PC-9 (cell line): ENCODE results near the gene PUS7. TPM values are rescaled to one million over a fixed set of nuclear protein-coding genes. Genes with fewer than 3 reads are reported as not detected.
A peak's percentile ranks its signal among the peaks of the same experiment; 100 is the strongest.

Experiments used
- BruUV-seq: library from RNA; stranded (reverse); fragments of 400-500 nt; replicated peaks from 2 replicates; lab custom pipeline; 2021; lab: Mats Ljungman, UMichigan
- CTCF ChIA-PET: fragments of 300-600 bp; sonication (Branson Sonifier 250); formaldehyde crosslinking; loops from one replicate; lab custom pipeline; 2022; ENCODE audit warnings: antibody characterized with exemption; lab: Charles Lee
- POLR2A ChIA-PET: fragments of 300-600 bp; sonication (Branson Sonifier 250); formaldehyde crosslinking; loops from one replicate; lab custom pipeline; 2022; ENCODE audit warnings: antibody characterized with exemption; ENCODE audit not compliant: unreplicated experiment; lab: Charles Lee
- DNase-seq, 2 experiments: peaks; one replicate each; pipeline versions ENCODE4 v3.0.0 to v3.0.0-alpha.2; 2015 to 2022; ENCODE audit warnings: mixed read lengths in 1 of 2
- H2AFZ ChIP-seq: fragments of 200-600 bp; sonication (generic); 2 replicates; pipeline ENCODE4 v1.8.1; 2017; ENCODE audit warnings: antibody characterized with exemption
- H3F3A ChIP-seq: fragments of 200-600 bp; sonication (generic); 2 replicates; pipeline ENCODE4 v1.8.1; 2017; ENCODE audit warnings: antibody characterized with exemption, mild to moderate bottlenecking, low read depth; ENCODE audit not compliant: insufficient read depth
- H3K27ac ChIP-seq: fragments of 200-600 bp; sonication (generic); 2 replicates; pipeline ENCODE4 v1.6.1; 2016; ENCODE audit warnings: mixed run types
- H3K27me3 ChIP-seq: fragments of 200-600 bp; sonication (generic); 2 replicates; pipeline ENCODE4 v1.6.1; 2016; ENCODE audit warnings: low read depth, mixed run types; ENCODE audit not compliant: insufficient read depth
- H3K36me3 ChIP-seq: fragments of 200-600 bp; sonication (generic); 2 replicates; pipeline ENCODE4 v1.6.1; 2016; ENCODE audit warnings: low read depth, mixed run types
- H3K4me1 ChIP-seq: fragments of 200-600 bp; sonication (generic); replicated peaks from 2 replicates; pipeline ENCODE4 v1.6.1; 2016; ENCODE audit warnings: mixed run types; ENCODE audit not compliant: insufficient read depth
- H3K4me2 ChIP-seq: fragments of 200-600 bp; sonication (generic); 2 replicates; pipeline ENCODE4 v1.6.1; 2017; ENCODE audit warnings: mixed run types
- H3K4me3 ChIP-seq: fragments of 200-600 bp; sonication (generic); 2 replicates; pipeline ENCODE4 v1.6.1; 2016; ENCODE audit warnings: mixed run types
- H3K79me2 ChIP-seq: fragments of 200-600 bp; sonication (generic); 2 replicates; pipeline ENCODE4 v1.6.1; 2017; ENCODE audit warnings: low read depth, mixed run types
- H3K9me2 ChIP-seq: fragments of 200-600 bp; sonication (generic); 2 replicates; pipeline ENCODE4 v1.8.1; 2017; ENCODE audit warnings: mild to moderate bottlenecking; ENCODE audit not compliant: insufficient read depth
- H3K9me3 ChIP-seq: fragments of 200-600 bp; sonication (generic); 2 replicates; pipeline ENCODE4 v1.8.1; 2016; ENCODE audit warnings: low read depth; ENCODE audit not compliant: insufficient read depth
- H4K20me1 ChIP-seq: fragments of 200-600 bp; sonication (generic); 2 replicates; pipeline ENCODE4 v1.8.1; 2017; ENCODE audit not compliant: insufficient read depth
- CTCF ChIP-seq: fragments of 200-600 bp; sonication (generic); conservative IDR thresholded peaks from 2 replicates; pipeline ENCODE4 v1.6.1; 2017; ENCODE audit warnings: mixed run types, antibody characterized with exemption, mild to moderate bottlenecking, moderate library complexity
- EZH2 ChIP-seq: fragments of 200-600 bp; sonication (generic); IDR thresholded peaks from 2 replicates; pipeline ENCODE4 v1.8.0; 2017; ENCODE audit warnings: antibody characterized with exemption, low read depth
- intact Hi-C: fragments of 100-400 bp; cut with micrococcal nuclease; formaldehyde crosslinking; loops from one replicate; pipeline ENCODE4 v1.10.0; 2022; ENCODE audit not compliant: unreplicated experiment
- total RNA-seq: library from RNA; stranded (reverse); gene quantifications from 2 replicates; pipeline ENCODE4 v1.2.3, GENCODE V29; 2021

The PUS7 gene
- total RNA-seq, 1 experiment from 2014 or later = 25.0 TPM

- Histone ChIP-seq H3K9me3 (no peaks in the 10 kb centered on the region), H3K4me2 (peak overlapping the region; percentile 75), H3K4me1 (peaks cover 22% of the 10 kb centered on the region), H3K9me2 (no peaks in the 10 kb centered on the region), H4K20me1 (no peaks in the 10 kb centered on the region), H3K4me3 (peak overlapping the region; percentile 12; the same call in 1 of the 2 replicates), H3K36me3 (no peaks in the 10 kb centered on the region), H3K79me2 (no peaks in the 10 kb centered on the region), H3K27me3 (no peaks in the 10 kb centered on the region), H2AFZ (peak overlapping the region; percentile 77), H3F3A (peaks cover 21% of the 10 kb centered on the region; the same call in 1 of the 2 replicates), H3K27ac (peak overlapping the region; percentile 82)
- BruUV-seq = TSS peak; percentile 42
- intact Hi-C loops = loop anchor here (1.0 to 2.0 kb wide), 2 partner anchors 427 to 516 kb away; no protein-coding TSS in a partner anchor
- DNase-seq = peak; percentile 71 to 94
- POLR2A ChIA-PET = interaction anchor here (0.5 to 0.7 kb wide), 9 partner anchors 15 to 1866 kb away, joined by 3 to 4 read pairs (median 3); no protein-coding TSS in a partner anchor
- 0 out of 2 replicates have a peak, but pooled peaks have one; percentile 21 for TF ChIP-seq CTCF
- TF ChIP-seq EZH2 = no peak
- CTCF ChIA-PET = interaction anchor here (0.6 to 1.3 kb wide), 7 partner anchors 14 to 468 kb away, joined by 3 to 9 read pairs (median 4); partner anchors contain the start of gene RINT1
Observed at GRCh38 chr7:105439174-105439893, 82.7 kb downstream of the PUS7 start.

DNA sequence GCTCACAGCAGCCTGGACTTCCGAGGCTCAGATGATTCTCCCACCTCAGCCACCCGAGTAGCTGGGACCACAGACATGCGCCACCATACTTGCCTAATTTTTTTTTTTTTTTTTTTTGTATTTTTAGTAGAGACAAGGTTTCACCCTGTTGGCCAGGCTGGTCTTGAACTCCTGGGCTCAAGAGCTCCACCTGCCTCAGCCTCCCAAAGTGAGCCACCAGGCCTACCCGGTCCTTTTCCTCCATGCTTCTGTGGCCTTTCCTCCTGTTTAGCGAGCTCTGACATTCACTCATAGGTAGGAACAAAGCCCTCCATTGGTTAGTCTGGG is 83.3 kb downstream of the PUS7 start:
- POLR2A ChIA-PET = interaction anchor here (0.5 to 0.7 kb wide), 5 partner anchors 17 to 494 kb away, joined by 3 to 4 read pairs (median 3); no protein-coding TSS in a partner anchor
- DNase-seq = no peak
- CTCF ChIA-PET = interaction anchor here (0.6 to 1.3 kb wide), 7 partner anchors 15 to 468 kb away, joined by 3 to 9 read pairs (median 4); partner anchors contain the start of gene RINT1

More for the DNA sequence above, 83.3 kb downstream of the PUS7 start:
- Histone ChIP-seq H4K20me1 (no peaks in the 10 kb centered on the region), H3K9me3 (no peaks in the 10 kb centered on the region), H2AFZ (peak overlapping the region; percentile 77), H3K4me2 (peak overlapping the region; percentile 75), H3K4me1 (peaks cover 22% of the 10 kb centered on the region), H3K27me3 (no peaks in the 10 kb centered on the region), H3F3A (peaks cover 21% of the 10 kb centered on the region; the same call in 1 of the 2 replicates), H3K9me2 (no peaks in the 10 kb centered on the region), H3K79me2 (no peaks in the 10 kb centered on the region), H3K36me3 (no peaks in the 10 kb centered on the region), H3K4me3 (0 out of 2 replicates have a peak overlapping the region, but pooled peaks have one; percentile 12), H3K27ac (peak overlapping the region; percentile 82)
- BruUV-seq = no TSS peak
- intact Hi-C loops = loop anchor here (1.0 to 2.0 kb wide), 2 partner anchors 426 to 516 kb away; no protein-coding TSS in a partner anchor
- TF ChIP-seq EZH2 (no peak), CTCF (no peak)
